ENCODE results near the gene GNG12. TPM values are rescaled to one million over a fixed set of nuclear protein-coding genes. Genes with fewer than 3 reads are reported as not detected.
A peak's percentile ranks its signal among the peaks of the same experiment; 100 is the strongest.

Gene GNG12
- total and polyA plus RNA-seq, 9 of the 15 experiments (the other 6 are each of a cell fraction or from before 2014, with no cell fraction given), result 2.6 to 6.0 (median 4.1) TPM

- TF ChIP-seq NKRF (IDR thresholded peaks at IDR 0.05; ENCODE audit: borderline replicate concordance) (no peak), CUX1 (CRISPR knock-in tag; IDR thresholded peaks at IDR 0.05) (no peak), ZNF121 (CRISPR knock-in tag; conservative IDR thresholded peaks at IDR 0.05) (no peak), BRD4 (IDR thresholded peaks at IDR 0.05) (no peak), ZFX (CRISPR knock-in tag; IDR thresholded peaks at IDR 0.05) (peak; percentile 75), TBL1XR1 (IDR thresholded peaks at IDR 0.05; ENCODE audit: low read length in 2 of 2) (peak in 1 of 2 experiments; percentile 94; a peak in 3 of 4 replicates), MLX (CRISPR knock-in tag; conservative IDR thresholded peaks at IDR 0.05) (peak in 1 of 2 experiments; percentile 66; a peak in 1 of 4 replicates), E2F4 (CRISPR knock-in tag; IDR thresholded peaks at IDR 0.05; ENCODE audit: low read depth) (no peak), TAF9B (IDR thresholded peaks at IDR 0.05; ENCODE audit: partially characterized antibody) (peak; percentile 78), CCNT2 (IDR thresholded peaks at IDR 0.05; ENCODE audit: borderline replicate concordance, extremely low read depth, insufficient read length, low read depth, low read length) (peak; percentile 92), KAT2B (IDR thresholded peaks at IDR 0.05; ENCODE audit: low read depth, low read length) (no peak), NR2C2 (CRISPR knock-in tag; IDR thresholded peaks at IDR 0.05) (no peak), NR2C2 (tag; IDR thresholded peaks at IDR 0.05) (no peak; the same call in 1 of the 2 replicates), CBX3 (IDR thresholded peaks at IDR 0.05; ENCODE audit: borderline replicate concordance in 1 of 2, low read length in 2 of 2) (peak in 1 of 2 experiments; percentile 23; a peak in 1 of 3 replicates)
These were observed 144.6 kb downstream of the GNG12 start (continued) for GRCh38 chr1:67688526-67689219.

Measured in K562 (cell line).